HPDE6-E6E7 (cell line): ENCODE results near the gene SMCO4.

Source experiments
- DNase-seq: peaks from one replicate; pipeline ENCODE4 v3.0.0; 2011; ENCODE audit warnings: missing footprints; ENCODE audit errors: extremely low spot score

The SMCO4 gene

GRCh38 chr11:93528757-93529645, 14.2 kb downstream of the SMCO4 start:
- no peak for DNase-seq

GRCh38 chr11:93528252-93528651, 14.9 kb downstream of the SMCO4 start:
- DNase-seq: no peak

DNA sequence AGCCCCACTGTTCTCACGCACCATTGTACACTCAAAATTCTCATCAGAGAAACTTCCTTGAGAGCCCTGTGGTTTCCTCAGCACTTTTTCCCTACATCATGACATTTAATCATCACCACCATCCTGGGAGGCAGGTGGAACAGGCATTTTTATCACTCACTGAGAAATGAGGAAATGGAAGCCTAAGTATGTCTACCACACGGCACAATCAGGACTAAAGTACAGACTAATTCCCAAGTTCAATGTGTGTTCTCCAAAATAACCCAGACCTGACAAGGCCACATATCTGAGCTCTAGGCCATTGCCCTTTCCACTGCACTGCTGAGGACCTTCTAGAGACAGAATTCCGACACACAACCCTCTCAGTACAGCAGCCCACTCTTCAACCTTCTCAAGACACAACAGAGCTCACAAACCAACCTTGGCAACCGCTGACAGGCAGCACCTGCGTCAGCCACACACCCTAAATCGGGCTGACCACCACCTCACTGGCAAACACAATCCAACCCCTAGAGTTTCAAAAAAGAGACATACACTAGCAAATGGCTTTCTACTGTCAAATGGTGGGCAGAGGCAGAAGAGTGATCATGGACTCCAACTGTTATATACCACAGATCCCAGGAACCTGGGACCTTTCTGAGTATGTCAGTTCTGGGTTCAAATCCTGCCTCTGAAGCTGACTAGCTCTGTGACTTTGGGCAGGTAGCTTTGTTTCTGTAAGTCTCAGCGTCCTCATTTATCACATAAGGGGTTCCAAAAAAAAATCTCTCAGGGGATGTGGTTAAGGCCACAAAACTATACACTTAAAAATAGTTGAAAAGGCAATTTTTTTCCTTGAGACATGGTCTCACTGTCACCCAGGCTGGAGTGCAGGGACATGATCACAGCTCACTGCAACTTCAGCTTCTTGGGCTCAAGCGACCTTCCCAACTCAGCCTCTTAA, 16.3 kb downstream of the SMCO4 start:
- DNase-seq: no peak

- DNase-seq: no peak
These were observed 16.9 kb downstream of the SMCO4 start for GRCh38 chr11:93526346-93526633.

DNA sequence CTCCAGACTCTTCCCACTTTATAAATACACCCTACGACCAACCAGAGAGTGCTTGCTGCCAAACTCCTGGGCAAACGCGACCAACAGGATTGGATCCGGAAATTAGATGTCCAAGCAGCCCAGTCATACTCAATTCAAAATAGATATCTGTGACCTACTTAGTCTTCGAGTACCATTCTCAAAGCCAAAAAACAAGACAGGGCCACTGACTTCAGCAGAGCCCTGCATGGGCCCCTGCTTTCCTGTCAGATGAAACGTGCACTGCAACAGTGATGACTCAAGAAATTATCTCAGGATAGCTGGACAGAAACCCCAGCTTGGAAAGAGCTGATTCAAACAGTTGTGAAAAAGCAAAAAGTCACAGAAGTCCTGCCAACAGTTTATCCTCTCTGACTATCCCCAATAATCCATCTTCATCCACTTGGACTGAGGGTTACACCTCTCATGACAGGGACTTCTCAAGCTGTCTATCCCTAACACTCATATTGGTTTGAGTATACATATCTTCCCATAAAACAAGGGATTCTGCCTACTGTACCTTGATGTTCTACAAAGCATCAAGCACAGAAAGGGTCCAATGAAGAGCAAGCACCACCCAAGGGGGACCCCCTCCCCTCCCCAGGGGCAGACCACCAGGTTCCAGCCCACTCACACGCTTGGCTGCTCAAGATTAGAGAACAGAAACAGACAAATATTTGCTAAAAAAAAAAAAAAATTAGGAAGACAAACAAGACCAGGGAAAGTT, 17.4 kb downstream of the SMCO4 start:
- no peak for DNase-seq

- DNase-seq: no peak
These were observed 18.3 kb downstream of the SMCO4 start for GRCh38 chr11:93524858-93525257.

- DNase-seq: no peak
These were observed 19.0 kb downstream of the SMCO4 start for GRCh38 chr11:93524173-93524536.

DNA sequence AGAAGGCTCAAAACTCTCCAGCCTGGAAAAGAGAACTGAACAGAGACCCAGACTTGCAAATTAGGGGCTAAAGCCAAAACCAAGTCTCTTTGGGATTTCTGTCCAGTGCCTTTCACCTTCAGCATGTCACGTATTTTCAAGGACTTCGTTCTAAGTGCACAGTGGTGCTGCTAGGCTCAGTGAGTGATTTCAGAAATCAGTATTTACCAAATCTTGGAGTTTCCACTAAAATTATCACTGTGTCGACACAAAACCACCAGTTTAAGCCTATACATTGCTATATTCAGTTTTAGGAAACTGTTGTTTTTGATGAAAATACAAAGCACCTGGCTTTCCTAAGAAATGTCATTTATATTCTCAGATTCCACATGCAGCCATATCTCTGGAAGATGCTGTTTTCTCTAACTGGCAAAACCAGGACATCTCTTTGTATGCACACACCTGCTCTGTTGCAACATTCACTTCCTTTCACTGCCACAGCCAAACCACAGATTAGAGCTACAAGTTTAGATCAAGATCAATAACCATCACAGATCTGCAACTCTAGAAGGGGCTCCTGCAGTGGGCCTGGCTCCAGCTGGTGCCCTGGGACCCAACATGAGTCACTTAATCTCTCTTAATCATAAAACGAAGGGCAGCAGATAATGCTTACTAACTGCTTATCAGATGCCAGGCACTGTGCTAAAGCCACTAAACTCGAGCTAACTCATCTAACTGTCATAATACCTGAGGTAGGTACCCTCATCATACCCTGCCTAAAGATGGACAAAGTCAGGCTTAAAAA, 22.3 kb downstream of the SMCO4 start:
- no peak for DNase-seq

- no peak for DNase-seq
These were observed 24.0 kb downstream of the SMCO4 start for GRCh38 chr11:93519179-93519578.

DNA sequence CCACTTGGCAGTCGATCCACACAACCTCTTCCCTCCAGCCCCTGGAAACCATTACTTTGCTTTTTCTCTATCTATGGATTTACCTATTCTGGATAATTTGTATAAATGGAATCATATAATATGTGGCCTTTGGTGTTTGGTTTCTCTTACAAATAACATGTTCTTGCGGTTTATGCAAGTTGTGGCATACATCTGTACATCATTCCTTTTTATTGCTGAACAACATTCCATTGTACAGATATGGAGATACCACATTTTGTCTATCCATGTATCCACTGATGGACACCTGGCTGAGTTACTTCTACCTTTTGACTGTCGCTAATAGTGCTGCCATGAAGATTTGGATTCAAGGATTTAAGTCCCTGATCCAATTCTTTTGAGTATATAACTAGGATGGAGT, 25.1 kb downstream of the SMCO4 start:
- no peak for DNase-seq

GRCh38 chr11:93517611-93518010, 25.6 kb downstream of the SMCO4 start:
- DNase-seq: no peak

GRCh38 chr11:93517041-93517440, 26.1 kb downstream of the SMCO4 start:
- DNase-seq: no peak

DNA sequence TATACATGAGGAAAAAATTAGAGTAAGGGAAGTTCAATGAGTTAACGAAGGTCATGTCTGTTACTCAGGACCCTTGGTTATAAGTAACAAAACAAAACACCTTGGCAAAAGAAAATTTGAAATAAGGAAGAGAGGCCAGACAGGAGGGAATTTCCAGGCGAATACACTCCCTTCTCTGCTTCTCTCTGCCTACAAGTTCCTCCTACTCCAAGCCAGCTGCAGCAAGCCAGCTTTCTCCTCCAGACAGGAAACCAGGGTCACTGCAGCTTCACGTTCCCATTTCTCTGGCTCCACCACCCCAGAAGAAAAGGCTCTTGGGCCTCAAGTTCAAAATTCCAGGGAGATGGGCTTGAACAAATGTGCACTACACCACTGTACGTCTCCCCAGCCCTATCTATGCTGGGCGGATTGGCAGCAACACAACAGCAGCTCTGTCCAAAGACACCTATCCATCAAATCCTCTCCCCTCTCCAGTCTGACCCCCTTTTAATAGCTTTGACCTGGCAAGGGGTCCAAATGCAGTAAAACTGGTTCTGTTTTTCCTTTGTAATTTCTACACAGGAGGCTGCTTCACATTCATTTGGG, 27.7 kb downstream of the SMCO4 start:
- no peak for DNase-seq

DNA sequence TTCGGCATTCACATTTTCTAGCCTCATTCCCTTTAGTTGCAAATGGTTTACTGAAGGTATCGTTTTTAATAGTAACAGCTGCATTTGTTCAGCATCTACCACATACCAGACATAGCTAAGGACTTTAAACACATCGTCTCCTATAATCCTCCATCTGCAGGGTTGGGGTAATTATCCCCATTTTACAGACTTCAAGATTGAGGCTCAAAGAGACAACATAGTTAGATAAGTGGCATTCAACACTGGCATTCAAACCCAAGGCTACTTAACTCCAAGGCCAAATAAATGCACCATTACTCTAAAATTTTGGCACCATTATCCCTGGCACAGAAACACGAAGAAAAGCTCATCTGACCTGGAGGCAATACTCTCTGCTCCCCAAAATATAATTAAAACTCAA, 28.5 kb downstream of the SMCO4 start:
- DNase-seq: no peak

- no peak for DNase-seq
These were observed 29.4 kb downstream of the SMCO4 start for GRCh38 chr11:93513772-93514171.

GRCh38 chr11:93512949-93513667, 30.1 kb downstream of the SMCO4 start:
- DNase-seq: no peak

- no peak for DNase-seq
These were observed 31.1 kb downstream of the SMCO4 start for GRCh38 chr11:93512073-93512475.

GRCh38 chr11:93510196-93510873, 32.9 kb downstream of the SMCO4 start:
- DNase-seq: no peak

DNA sequence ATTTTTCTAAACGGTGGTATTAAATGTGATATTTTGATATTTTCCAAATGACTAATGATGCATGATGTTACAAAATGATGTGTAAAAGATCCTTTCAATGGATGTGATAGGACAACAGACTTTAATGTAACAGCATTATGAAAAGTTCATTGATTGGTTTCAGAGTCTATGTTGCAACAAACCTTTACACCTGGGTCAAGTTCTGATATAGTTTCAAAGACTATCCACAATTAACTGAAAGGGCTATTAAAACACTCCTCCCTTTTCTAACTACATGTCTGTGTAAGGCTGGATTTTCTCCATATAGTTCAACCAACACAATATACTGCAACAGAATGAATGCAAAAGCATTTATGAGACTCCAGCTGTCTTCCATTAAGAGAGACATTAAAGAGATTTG, 35.7 kb downstream of the SMCO4 start:
- DNase-seq: no peak

DNA sequence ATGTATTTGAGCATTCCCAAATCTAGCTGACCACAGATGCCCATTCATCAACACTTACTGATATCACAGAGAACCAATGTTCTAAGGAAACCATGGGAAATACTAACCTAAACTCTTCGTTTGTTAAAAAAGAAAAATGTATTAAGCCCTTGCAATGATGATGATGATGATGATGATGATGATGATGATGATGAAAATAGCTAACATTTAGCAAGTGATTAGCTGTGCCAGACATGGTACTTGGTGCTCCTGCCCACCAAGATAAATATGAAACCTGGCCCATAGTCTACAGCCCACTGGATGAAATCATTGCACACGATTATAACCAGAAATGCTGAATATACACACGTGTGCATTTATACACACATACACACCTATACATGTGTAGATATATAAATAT, 37.5 kb downstream of the SMCO4 start:
- no peak for DNase-seq
